Stomach smooth muscle (tissue), 2 donors: Measurements from ENCODE around the gene PSMB7.

ENCODE experiments used
- H3K27ac ChIP-seq: one replicate; pipeline ENCODE4 v1.7.0; 2013; ENCODE audit warnings: mild to moderate bottlenecking, low read length, inconsistent platforms
- H3K27me3 ChIP-seq, 2 donors: one replicate each; pipeline ENCODE4 v1.7.0; 2013; ENCODE audit warnings: low read length in 2 of 2; ENCODE audit not compliant: insufficient read depth in 2 of 2, control insufficient read depth in 1 of 2
- H3K36me3 ChIP-seq, 2 donors: one replicate each; pipeline ENCODE4 v1.7.0; 2013; ENCODE audit warnings: low read length in 2 of 2; ENCODE audit not compliant: control insufficient read depth in 2 of 2, insufficient read depth in 2 of 2
- H3K4me1 ChIP-seq: one replicate; pipeline ENCODE4 v1.7.0; 2013; ENCODE audit warnings: low read length; ENCODE audit not compliant: control insufficient read depth, insufficient read depth
- H3K4me3 ChIP-seq, 2 donors: one replicate each; pipeline ENCODE4 v1.7.0; 2013; ENCODE audit warnings: low read length in 2 of 2
- H3K9ac ChIP-seq, 2 donors: one replicate each; pipeline ENCODE4 v1.7.0; 2013; ENCODE audit warnings: low read length in 2 of 2, mild to moderate bottlenecking in 1 of 2
- H3K9me3 ChIP-seq, 2 donors: one replicate each; pipeline ENCODE4 v1.7.0; 2013; ENCODE audit warnings: low read length in 2 of 2; ENCODE audit not compliant: control insufficient read depth in 2 of 2
- donor health status: healthy.
- donor health status: Pancreatic carcinoma.

The PSMB7 gene

GRCh38 chr9:124321935-124322334 lies 93.3 kb downstream of the PSMB7 start:
- Histone ChIP-seq H3K4me3 (no peak overlapping the region), H3K27ac (no peak overlapping the region), H3K9me3 (no peaks in the 10 kb centered on the region), H3K36me3 (peaks cover 4 to 6% of the 10 kb centered on the region in 2 donors), H3K27me3 (no peaks in the 10 kb centered on the region), H3K4me1 (peaks cover 8% of the 10 kb centered on the region), H3K9ac (no peak overlapping the region)

DNA sequence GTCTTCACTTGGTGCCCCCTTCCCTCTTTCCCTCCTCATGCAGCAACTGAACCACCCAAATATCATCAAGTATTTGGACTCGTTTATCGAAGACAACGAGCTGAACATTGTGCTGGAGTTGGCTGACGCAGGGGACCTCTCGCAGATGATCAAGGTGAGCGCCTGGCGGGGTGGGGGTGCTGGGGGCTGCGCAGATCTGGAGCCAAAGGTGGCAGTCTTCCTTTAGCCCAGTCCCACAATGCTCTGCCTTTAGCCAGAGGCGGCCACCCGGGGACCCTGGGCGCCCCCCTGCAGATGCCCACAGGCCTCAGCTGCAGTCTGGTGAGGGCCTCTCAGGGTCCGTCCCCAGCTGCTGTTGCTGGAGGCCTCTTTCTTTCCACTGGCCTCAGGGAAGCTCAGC lies 93.8 kb downstream of the PSMB7 start:
- peaks cover 8% of the 10 kb centered on the region for H3K4me1 ChIP-seq
- no peak overlapping the region for H3K9ac ChIP-seq
- no peaks in the 10 kb centered on the region for H3K27me3 ChIP-seq
- no peak overlapping the region for H3K4me3 ChIP-seq
- H3K27ac ChIP-seq = no peak overlapping the region
- H3K9me3 ChIP-seq = no peaks in the 10 kb centered on the region
- H3K36me3 ChIP-seq = peaks cover 3 to 6% of the 10 kb centered on the region in 2 donors

DNA sequence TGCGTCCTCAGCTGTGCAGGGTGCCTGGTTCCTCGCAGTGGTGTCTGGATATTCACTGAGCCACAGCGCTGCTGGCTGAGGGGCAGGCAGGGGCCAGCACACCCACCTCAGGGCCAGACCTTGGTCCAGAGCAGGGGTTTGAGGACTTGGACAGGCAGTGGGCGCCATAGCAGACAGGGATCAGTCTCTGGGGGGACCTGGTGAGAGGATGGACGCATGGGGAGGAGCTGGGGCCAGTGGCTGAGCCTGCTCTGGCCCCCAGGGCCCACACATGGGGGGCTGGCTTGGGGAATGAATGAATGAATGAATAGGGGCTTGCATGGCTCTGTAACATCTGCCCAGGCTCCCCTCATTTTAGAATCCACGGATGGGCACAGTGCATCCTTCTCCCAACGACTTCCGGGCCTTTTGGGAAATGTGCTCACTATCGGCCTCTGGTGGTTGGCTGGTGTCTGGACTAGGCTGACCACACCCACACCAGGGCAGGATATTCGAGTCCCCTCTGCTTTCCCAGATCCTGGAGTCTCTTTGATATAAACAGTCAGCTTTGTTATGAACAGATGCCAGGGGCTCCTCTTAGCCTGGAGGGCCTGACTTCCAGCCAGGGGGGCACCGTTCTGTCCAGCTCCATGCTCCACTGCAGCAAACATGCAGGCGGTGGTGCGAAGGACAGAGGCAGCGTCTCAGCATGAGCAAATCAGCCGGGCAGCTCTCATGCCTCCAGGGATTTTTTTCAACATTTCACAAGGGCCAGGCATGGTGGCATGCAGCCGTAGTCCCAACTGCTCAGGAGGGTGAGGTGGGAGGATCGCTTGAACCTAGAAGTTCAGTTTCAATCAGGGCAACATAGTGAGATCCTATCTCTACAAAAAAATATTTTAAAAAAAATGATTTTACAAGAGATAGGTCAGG lies 94.9 kb downstream of the PSMB7 start:
- H3K4me3 ChIP-seq = no peak overlapping the region
- no peaks in the 10 kb centered on the region for H3K9me3 ChIP-seq
- H3K4me1 ChIP-seq = peaks cover 8% of the 10 kb centered on the region
- no peak overlapping the region for H3K27ac ChIP-seq
- H3K27me3 ChIP-seq = no peaks in the 10 kb centered on the region
- peaks cover 6 to 11% of the 10 kb centered on the region in 2 donors for H3K36me3 ChIP-seq
- H3K9ac ChIP-seq = no peak overlapping the region

- Histone ChIP-seq H3K27ac (no peak overlapping the region), H3K36me3 (peaks cover 6 to 11% of the 10 kb centered on the region in 2 donors), H3K4me3 (no peak overlapping the region), H3K4me1 (peaks cover 8% of the 10 kb centered on the region), H3K27me3 (no peaks in the 10 kb centered on the region), H3K9me3 (no peaks in the 10 kb centered on the region), H3K9ac (no peak overlapping the region)
These were observed 99.4 kb downstream of the PSMB7 start for GRCh38 chr9:124315882-124316281.

DNA sequence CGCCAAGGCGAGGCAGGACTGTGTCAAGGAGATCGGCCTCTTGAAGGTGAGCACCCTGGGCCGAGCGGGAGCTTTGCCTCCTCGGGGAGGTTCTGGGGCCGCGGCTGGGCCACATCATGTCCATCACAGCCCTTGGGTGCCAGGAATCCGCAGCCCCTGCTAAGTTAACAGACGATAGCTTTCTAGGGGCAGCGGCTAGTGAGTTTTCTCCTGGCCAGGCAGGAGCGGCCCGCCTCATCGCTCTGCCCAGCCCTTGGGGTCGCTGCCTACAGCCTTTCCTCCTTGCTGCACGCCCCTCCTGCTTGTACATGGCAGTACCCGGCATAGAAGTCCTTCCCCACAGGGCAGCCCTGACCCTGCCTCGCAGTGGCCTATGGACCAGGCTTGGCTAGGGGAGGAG lies 101.3 kb downstream of the PSMB7 start:
- Histone ChIP-seq H3K4me3 (no peak overlapping the region), H3K27ac (no peak overlapping the region), H3K4me1 (no peaks in the 10 kb centered on the region), H3K36me3 (peaks cover 6 to 11% of the 10 kb centered on the region in 2 donors), H3K9ac (no peak overlapping the region), H3K27me3 (no peaks in the 10 kb centered on the region), H3K9me3 (no peaks in the 10 kb centered on the region)

DNA sequence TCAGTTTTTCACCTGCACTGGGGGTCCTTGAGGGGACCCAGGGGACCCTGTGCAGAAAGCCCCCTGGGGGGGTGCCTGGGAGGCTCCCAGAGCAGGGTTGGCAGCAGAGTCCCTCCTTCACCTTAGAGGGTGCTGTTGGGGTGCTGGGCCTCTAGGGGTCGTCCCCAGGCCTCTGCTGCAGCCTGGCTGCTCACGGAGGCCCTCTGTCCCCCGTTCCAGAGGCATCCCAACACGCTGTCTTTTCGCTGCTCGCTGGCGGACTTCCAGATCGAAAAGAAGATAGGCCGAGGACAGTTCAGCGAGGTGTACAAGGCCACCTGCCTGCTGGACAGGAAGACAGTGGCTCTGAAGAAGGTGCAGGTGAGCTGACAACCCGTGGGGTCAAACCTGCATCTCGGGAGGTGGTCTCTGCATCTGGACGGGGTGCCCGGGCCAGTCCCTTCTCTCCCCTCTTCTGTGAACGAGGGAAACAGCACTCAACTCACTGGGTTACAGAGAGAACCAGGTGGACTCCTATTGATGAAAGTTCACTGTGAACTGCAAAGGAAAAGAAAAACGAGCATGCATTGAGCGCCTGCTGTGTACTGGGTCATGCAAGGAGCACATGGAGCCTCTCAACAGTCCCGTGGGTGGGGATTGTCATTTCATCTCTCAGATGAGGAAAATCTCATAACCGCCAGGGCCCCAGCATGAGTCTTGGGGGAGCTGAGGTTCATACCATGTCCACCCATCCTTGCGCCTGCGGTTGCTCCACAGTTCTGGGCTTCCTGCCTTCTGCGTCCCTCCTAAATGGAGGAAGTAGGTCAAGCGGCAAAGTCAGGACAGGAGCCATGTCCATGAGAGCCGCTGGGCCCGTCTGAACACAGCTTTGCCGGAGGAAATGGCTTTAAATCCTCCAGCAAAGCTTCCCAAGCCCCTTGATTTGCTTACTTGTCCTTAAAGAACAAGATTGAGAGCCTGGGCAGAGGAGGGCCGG lies 102.7 kb downstream of the PSMB7 start:
- Histone ChIP-seq H3K27me3 (no peaks in the 10 kb centered on the region), H3K27ac (no peak overlapping the region), H3K4me3 (no peak overlapping the region), H3K9ac (no peak overlapping the region), H3K9me3 (no peaks in the 10 kb centered on the region), H3K36me3 (peaks cover 6 to 11% of the 10 kb centered on the region in 2 donors), H3K4me1 (no peaks in the 10 kb centered on the region)

- H3K36me3 ChIP-seq = peaks cover 2 to 9% of the 10 kb centered on the region in 2 donors
- H3K4me3 ChIP-seq = no peak overlapping the region
- H3K27ac ChIP-seq = no peak overlapping the region
- H3K27me3 ChIP-seq = no peaks in the 10 kb centered on the region
- no peaks in the 10 kb centered on the region for H3K9me3 ChIP-seq
- H3K4me1 ChIP-seq = peaks cover under 1% of the 10 kb centered on the region
- H3K9ac ChIP-seq = no peak overlapping the region
These were observed 104.0 kb downstream of the PSMB7 start for GRCh38 chr9:124311283-124311682.

DNA sequence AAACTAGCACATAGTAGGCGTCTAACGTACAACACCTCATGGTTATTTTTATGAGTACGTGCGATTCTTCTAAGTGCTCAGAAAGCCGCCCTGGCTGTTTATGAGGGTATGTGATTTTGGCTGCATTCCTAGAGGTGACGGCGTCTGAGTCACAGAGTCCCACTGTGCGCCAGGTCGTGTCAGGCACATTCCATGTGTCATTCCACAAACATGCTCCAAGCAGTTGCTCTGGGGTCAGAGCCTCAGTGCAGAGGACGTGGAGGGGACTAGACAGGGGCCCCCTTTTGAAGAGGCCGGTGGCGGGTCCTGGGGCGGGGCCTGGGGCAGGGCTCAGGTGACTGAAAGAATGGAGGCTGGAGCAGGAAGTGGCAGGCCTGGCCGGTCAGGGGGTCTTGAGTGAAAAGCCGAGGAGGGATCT lies 105.6 kb downstream of the PSMB7 start:
- Histone ChIP-seq H3K9me3 (no peaks in the 10 kb centered on the region), H3K4me1 (peaks cover 3% of the 10 kb centered on the region), H3K36me3 (no peaks in the 10 kb centered on the region), H3K9ac (no peak overlapping the region), H3K4me3 (no peak overlapping the region), H3K27ac (no peak overlapping the region), H3K27me3 (no peaks in the 10 kb centered on the region)

GRCh38 chr9:124308606-124309491 lies 106.4 kb downstream of the PSMB7 start:
- Histone ChIP-seq H3K4me3 (no peak overlapping the region), H3K27me3 (no peaks in the 10 kb centered on the region), H3K36me3 (peaks cover 0 to 3% of the 10 kb centered on the region in 2 donors), H3K9ac (no peak overlapping the region), H3K27ac (no peak overlapping the region), H3K4me1 (peaks cover 3% of the 10 kb centered on the region), H3K9me3 (no peaks in the 10 kb centered on the region)
